Ishikawa (cell line): ENCODE data around the gene MROH7.

Source experiments
- CEBPB ChIP-seq: IDR thresholded peaks from 2 replicates; pipeline ENCODE4 v1.6.1; 2012
- CREB1 ChIP-seq: IDR thresholded peaks from 2 replicates; pipeline ENCODE4 v1.6.1; 2012; ENCODE audit warnings: low read depth
- EGR1 ChIP-seq: IDR thresholded peaks from 2 replicates; pipeline ENCODE4 v1.6.1; 2012
- EP300 ChIP-seq: IDR thresholded peaks from 2 replicates; pipeline ENCODE4 v1.6.1; 2012; ENCODE audit warnings: borderline replicate concordance
- FOXM1 ChIP-seq: IDR thresholded peaks from 2 replicates; pipeline ENCODE4 v1.6.1; 2012; ENCODE audit warnings: low read depth, borderline replicate concordance
- MAX ChIP-seq: IDR thresholded peaks from 2 replicates; pipeline ENCODE4 v1.6.1; 2012
- NFIC ChIP-seq: IDR thresholded peaks from 2 replicates; pipeline ENCODE4 v1.6.1; 2012
- RAD21 ChIP-seq: IDR thresholded peaks from 2 replicates; pipeline ENCODE4 v1.6.1; 2012; ENCODE audit warnings: low read depth
- REST ChIP-seq: IDR thresholded peaks from 2 replicates; pipeline ENCODE4 v1.6.1; 2012; ENCODE audit warnings: low read depth, mild to moderate bottlenecking
- TAF1 ChIP-seq: IDR thresholded peaks from 2 replicates; pipeline ENCODE4 v1.6.1; 2012; ENCODE audit warnings: low read depth, mild to moderate bottlenecking
- TCF12 ChIP-seq: IDR thresholded peaks from 2 replicates; pipeline ENCODE4 v1.6.1; 2012; ENCODE audit warnings: low read depth
- TEAD4 ChIP-seq: IDR thresholded peaks from 2 replicates; pipeline ENCODE4 v1.6.1; 2012
- USF1 ChIP-seq: IDR thresholded peaks from 2 replicates; pipeline ENCODE4 v1.6.1; 2012
- YY1 ChIP-seq: IDR thresholded peaks from 2 replicates; pipeline ENCODE4 v1.6.1; 2012; ENCODE audit warnings: low read depth
- ZBTB7A ChIP-seq: IDR thresholded peaks from 2 replicates; pipeline ENCODE4 v1.6.1; 2012; ENCODE audit warnings: low read depth

Gene MROH7

GRCh38 chr1:54724771-54725170 is 83.2 kb downstream of the MROH7 start:
- no peak for TF ChIP-seq ZBTB7A
- no peak for TF ChIP-seq TCF12
- TF ChIP-seq USF1, result no peak
- TF ChIP-seq TAF1, result no peak
- TF ChIP-seq CEBPB, result no peak
- no peak for TF ChIP-seq MAX
- no peak for TF ChIP-seq EP300
- no peak for TF ChIP-seq RAD21
- TF ChIP-seq REST, result no peak
- no peak for TF ChIP-seq CREB1
- no peak for TF ChIP-seq EGR1
- TF ChIP-seq YY1, result no peak
- TF ChIP-seq NFIC, result no peak

GRCh38 chr1:54728027-54728426 is 86.4 kb downstream of the MROH7 start:
- TF ChIP-seq CREB1, result no peak
- no peak for TF ChIP-seq RAD21
- no peak for TF ChIP-seq ZBTB7A
- TF ChIP-seq TEAD4, result no peak
- TF ChIP-seq USF1, result no peak
- no peak for TF ChIP-seq YY1
- TF ChIP-seq REST, result no peak
- no peak for TF ChIP-seq CEBPB
- TF ChIP-seq TAF1, result no peak
- TF ChIP-seq FOXM1, result no peak
- TF ChIP-seq EP300, result no peak
- TF ChIP-seq TCF12, result no peak

- TF ChIP-seq TAF1 (no peak), TCF12 (no peak), CEBPB (no peak), YY1 (no peak), EP300 (no peak), REST (no peak), TEAD4 (no peak), ZBTB7A (no peak), CREB1 (no peak), USF1 (no peak), RAD21 (no peak), NFIC (no peak)
Observed at GRCh38 chr1:54736685-54737084, 95.1 kb downstream of the MROH7 start.

GRCh38 chr1:54738244-54738643 is 96.7 kb downstream of the MROH7 start:
- TF ChIP-seq REST (no peak), NFIC (no peak), CREB1 (no peak), RAD21 (no peak), TAF1 (no peak), EGR1 (no peak), FOXM1 (no peak), MAX (no peak), TCF12 (no peak), TEAD4 (no peak)
